Neuron (in vitro differentiated cells): ENCODE measurements around the gene SKI.

Experiments
- H2AFZ ChIP-seq: one replicate; pipeline ENCODE4 v1.6.1; 2013; ENCODE audit warnings: low read depth, mild to moderate bottlenecking, inconsistent platforms, low read length, moderate library complexity
- H3K27me3 ChIP-seq: one replicate; pipeline ENCODE4 v1.6.1; 2013; ENCODE audit warnings: low read length; ENCODE audit not compliant: insufficient read depth
- H3K36me3 ChIP-seq: one replicate; pipeline ENCODE4 v1.6.1; 2013; ENCODE audit warnings: low read length; ENCODE audit not compliant: insufficient read depth
- H3K4me1 ChIP-seq: one replicate; pipeline ENCODE4 v1.6.1; 2013; ENCODE audit warnings: low read length; ENCODE audit not compliant: insufficient read depth
- H3K4me3 ChIP-seq: 2 replicates; pipeline ENCODE4 v1.5.1; 2013; ENCODE audit warnings: mild to moderate bottlenecking, low read length, moderate library complexity
- H3K9me3 ChIP-seq: one replicate; pipeline ENCODE4 v1.6.1; 2013; ENCODE audit warnings: low read length

The SKI gene

DNA sequence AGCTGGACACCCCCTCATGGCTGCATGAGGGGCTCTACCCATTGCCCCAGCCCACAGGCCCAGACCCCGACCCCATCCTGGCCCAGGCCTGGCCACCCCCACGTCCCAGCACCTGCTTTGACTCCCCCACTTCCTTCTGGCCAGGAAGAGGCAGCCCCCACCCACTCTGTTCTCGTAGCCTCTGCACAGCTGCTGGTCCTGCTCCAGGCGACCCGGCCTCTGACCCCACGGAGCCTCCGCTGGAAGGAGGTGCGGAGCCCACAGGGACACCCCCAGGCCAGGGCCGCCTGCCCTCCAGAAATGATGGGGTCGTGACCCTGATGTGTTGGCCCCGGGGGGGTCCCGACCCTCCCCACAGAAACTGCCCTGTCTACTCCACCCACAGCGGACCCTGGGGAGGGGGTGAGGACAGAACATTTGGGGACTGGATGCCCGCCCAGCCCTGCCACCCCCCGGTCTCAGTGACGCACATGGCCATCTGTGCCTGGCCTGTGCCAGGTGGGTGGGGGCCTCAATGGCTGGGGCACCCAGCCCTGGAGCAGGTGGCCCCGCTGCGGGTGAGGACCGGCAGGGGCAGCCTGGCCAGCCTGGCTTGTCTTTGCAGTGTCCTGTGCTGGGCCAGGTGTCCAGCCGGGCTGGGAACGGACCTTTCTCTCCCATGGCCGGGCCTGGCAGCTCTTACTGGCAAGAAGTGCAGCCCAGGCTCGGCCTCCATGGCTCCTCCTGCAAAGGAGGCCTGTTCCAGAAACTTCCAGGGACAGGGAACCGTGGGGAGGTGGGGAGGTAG is 84.6 kb downstream of the SKI start:
- Histone ChIP-seq H3K4me1 (peaks cover 47% of the 10 kb centered on the region), H3K9me3 (no peaks in the 10 kb centered on the region), H3K36me3 (peaks cover 16% of the 10 kb centered on the region), H3K27me3 (no peaks in the 10 kb centered on the region), H3K4me3 (no peak overlapping the region), H2AFZ (no peak overlapping the region)

DNA sequence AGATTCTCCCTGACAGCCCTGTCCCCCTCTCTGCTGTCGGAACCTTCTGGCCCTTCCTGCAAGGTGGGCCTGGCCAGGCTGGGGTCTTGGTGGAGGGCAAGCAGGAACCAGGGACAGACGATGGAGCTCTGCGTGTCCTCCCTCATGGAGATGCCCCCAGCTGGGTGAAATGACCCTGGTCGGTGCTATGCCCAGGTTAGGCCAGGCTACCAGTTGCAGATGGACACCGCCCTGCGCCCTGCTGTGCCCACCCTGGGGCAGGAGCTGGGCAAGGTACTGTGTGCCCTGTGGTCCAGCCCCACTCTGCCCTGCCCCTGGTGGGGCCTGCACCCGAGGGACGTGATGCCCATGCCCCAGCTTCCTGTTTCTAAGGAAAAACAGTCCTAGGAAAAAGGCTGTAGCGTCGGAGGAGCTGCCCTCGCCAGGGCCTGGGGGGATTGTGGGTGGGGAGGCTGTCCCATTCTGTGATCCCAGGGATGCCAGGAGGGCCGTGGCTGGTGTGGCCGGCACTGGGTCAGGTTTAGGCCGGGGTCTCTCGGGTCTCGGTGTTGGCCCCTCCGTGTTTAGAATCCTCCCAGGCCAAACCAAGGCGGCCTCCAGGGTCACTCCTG is 85.6 kb downstream of the SKI start:
- peaks cover 49% of the 10 kb centered on the region for H3K4me1 ChIP-seq
- no peaks in the 10 kb centered on the region for H3K9me3 ChIP-seq
- no peaks in the 10 kb centered on the region for H3K27me3 ChIP-seq

DNA sequence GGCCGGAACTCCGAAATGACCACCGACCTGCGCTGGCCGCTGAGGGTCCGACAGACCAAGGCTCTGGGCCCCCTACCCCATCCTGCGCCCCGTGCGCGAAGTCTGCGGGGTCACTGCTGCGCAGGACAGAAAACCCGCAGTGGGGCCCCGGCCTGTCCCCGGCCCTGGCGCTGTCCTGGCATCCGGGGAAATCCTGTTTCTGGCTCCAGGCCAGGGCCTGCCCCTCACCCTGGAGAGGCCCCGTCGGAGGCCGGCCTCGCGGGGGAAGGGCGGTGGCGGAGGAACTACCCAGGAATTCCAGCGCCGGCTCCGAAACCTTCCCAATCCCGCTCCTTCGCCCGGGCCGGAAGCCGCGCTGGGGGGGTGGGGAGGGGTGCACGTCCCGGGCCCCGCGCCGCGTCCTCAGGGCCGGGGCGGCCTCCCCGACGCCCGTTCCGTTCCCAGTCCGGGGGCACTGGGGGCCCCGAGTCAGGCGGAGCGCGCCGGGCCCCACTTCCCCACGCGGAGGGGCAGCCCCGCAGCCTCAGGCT is 86.2 kb downstream of the SKI start:
- H3K9me3 ChIP-seq, result no peaks in the 10 kb centered on the region
- H3K27me3 ChIP-seq, result no peaks in the 10 kb centered on the region

More for the DNA sequence above, 85.6 kb downstream of the SKI start:
- peak overlapping the region; percentile 40 for H3K4me3 ChIP-seq
- peaks cover 6% of the 10 kb centered on the region for H3K36me3 ChIP-seq
- no peak overlapping the region for H2AFZ ChIP-seq

DNA sequence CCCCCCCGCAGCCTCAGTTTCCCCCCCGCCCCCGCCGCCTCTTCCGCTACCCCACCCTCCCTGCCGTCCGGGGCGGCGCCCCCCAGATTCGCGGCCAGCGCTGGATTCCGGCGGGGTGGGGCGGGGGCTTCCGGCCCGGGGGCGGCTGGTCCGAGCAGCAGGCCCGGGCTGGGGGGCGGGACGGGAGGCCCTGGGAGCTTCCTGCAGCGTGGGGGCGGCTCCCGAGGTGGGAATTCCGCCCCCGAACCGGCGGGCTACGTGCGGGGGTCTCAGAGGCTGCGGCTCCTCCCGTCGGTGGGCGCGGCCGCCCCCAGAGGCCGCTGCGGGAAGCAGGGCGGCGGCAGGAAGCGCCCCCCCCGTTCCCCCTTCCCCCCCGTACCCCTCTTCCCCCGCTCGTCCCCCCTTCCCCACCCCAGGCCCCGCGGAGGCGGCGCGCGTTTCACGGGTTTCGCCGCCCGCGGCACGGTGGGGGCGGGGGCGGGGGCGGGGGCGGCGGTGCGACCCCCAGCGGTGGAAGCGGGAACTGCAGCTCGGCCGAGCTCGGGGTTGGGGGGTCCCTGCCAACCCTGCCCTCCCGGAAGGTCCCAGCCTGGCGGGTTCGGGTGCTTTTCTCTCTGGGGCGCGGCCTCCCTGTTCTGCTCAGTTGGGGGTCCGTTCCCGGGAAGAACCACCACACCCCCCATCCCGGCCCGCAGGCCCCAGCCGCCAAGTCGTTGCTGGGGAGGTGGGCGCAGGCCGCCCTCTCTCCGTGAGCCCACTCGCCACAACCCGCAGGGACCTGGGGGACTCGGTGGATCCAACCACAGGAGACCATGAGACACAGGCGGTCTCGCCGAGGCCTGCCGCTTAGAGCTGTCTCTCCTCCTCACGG is 86.9 kb downstream of the SKI start:
- Histone ChIP-seq H3K4me3 (peak overlapping the region; percentile 40), H3K36me3 (no peaks in the 10 kb centered on the region), H2AFZ (no peak overlapping the region), H3K4me1 (peaks cover 56% of the 10 kb centered on the region), H3K9me3 (no peaks in the 10 kb centered on the region), H3K27me3 (no peaks in the 10 kb centered on the region)

More for the DNA sequence above, 86.2 kb downstream of the SKI start:
- Histone ChIP-seq H2AFZ (no peak overlapping the region), H3K36me3 (no peaks in the 10 kb centered on the region), H3K4me1 (peaks cover 54% of the 10 kb centered on the region), H3K4me3 (peak overlapping the region; percentile 40)

DNA sequence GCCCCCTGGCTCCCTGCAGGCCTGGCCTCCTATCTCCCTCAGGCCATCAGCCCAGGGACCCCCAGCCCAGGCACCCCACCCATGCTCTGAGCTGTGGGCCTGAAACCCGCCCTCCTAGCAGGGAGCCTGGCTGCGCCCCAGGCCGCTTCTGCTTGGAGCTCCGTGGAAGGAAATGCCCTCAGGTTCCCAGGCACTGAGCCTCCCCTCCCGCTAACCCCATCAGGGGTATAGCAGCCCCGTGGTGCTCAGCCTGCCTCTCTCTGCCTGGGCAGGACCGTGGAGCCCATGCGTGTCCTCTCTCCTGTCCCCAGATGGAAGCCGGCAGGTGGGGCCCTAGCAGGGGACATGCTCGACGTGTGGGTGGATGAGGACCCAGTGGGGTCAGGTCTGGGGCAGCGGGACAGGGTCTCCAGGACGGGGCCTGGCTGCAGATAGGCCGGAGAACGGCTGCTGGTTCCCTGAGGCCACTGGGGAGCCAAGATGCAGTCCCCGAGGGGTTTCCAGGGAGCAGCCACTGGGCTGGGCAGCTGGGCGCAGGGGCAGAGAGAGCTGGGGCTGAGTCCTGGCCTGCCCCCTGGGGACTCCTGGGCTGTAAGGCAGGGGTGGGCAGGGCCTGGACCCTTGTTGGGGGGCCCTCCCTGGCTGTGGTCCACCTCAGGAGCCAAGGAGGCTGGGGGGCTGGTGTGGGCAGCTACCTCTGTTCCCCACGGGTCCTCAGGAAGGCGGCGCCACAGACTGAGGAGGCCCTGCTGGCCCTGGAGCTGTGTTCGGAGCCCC is 87.7 kb downstream of the SKI start:
- peaks cover 60% of the 10 kb centered on the region for H3K4me1 ChIP-seq
- H3K9me3 ChIP-seq, result no peaks in the 10 kb centered on the region
- no peaks in the 10 kb centered on the region for H3K27me3 ChIP-seq
- H3K36me3 ChIP-seq, result no peaks in the 10 kb centered on the region
- no peak overlapping the region for H3K4me3 ChIP-seq
- H2AFZ ChIP-seq, result no peak overlapping the region

DNA sequence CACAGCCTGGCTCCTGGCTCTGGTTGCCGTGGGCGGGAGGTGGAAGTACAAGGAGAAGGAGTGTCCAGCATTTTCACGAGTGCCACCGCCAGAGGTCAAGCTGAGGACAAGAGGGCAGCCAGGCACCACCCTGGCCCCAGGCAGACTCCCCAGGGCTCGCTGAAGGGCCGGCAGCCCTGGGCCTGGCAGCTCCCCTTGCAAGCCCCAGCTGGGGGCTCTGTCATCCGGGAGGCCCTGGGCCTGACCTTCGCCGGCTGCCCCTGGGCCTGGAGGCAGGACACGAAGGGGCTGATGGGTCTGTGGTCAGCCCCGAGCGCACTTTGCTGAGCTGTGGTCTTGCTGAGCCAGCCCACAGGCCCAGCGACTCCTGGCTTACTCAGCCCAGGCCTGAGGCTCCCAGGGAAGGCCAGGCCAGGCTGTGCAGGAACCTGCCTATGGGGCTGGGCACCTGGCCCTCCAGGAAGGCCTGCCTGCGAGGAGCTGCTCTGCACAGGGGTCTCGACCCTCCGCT is 88.4 kb downstream of the SKI start:
- Histone ChIP-seq H3K36me3 (no peaks in the 10 kb centered on the region), H3K4me1 (peaks cover 61% of the 10 kb centered on the region), H3K9me3 (no peaks in the 10 kb centered on the region), H2AFZ (no peak overlapping the region), H3K4me3 (no peak overlapping the region), H3K27me3 (no peaks in the 10 kb centered on the region)

DNA sequence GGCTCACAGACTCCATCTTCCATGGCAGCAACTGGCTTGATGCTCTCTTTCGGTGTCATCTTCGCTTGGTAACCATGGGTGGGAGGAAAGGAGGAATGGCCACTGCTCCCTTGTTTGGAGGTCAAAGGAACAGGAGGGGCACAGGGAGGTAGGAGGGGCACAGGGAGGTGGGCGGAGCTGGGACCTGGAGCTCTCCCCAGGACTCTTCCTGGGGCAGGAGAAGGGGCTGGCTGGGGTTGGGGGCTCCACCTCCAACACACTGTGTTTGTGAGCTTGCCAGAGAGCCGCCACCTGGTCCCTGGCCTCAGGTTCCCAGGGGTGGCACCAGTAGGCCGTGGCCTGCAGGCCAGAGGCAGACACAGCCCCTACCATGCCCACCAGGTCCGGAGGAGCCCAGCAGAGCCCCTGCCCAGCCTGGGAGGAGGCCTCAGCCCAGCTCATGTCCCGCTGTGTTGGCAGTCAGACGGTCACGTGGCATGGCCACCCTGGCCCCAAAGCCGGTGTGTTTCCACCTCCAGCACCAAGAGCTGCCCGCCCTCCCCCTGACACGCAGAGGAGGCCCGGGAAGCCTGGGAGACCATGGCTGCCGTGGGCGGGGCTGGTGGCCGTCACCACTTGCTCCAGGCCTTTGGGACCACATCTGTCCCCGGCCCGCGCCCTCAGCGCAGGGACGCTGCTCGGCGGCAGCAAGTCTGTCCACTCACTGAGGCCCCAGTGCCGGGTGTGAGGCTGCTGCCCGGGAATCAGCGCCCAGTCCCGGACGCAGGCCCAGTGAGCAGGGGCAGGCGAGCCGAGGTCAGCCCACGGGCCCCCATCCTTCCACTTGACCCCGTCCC is 89.3 kb downstream of the SKI start:
- no peak overlapping the region for H2AFZ ChIP-seq
- no peaks in the 10 kb centered on the region for H3K9me3 ChIP-seq
- H3K36me3 ChIP-seq, result no peaks in the 10 kb centered on the region
- no peak overlapping the region for H3K4me3 ChIP-seq
- peaks cover 62% of the 10 kb centered on the region for H3K4me1 ChIP-seq
- H3K27me3 ChIP-seq, result no peaks in the 10 kb centered on the region

DNA sequence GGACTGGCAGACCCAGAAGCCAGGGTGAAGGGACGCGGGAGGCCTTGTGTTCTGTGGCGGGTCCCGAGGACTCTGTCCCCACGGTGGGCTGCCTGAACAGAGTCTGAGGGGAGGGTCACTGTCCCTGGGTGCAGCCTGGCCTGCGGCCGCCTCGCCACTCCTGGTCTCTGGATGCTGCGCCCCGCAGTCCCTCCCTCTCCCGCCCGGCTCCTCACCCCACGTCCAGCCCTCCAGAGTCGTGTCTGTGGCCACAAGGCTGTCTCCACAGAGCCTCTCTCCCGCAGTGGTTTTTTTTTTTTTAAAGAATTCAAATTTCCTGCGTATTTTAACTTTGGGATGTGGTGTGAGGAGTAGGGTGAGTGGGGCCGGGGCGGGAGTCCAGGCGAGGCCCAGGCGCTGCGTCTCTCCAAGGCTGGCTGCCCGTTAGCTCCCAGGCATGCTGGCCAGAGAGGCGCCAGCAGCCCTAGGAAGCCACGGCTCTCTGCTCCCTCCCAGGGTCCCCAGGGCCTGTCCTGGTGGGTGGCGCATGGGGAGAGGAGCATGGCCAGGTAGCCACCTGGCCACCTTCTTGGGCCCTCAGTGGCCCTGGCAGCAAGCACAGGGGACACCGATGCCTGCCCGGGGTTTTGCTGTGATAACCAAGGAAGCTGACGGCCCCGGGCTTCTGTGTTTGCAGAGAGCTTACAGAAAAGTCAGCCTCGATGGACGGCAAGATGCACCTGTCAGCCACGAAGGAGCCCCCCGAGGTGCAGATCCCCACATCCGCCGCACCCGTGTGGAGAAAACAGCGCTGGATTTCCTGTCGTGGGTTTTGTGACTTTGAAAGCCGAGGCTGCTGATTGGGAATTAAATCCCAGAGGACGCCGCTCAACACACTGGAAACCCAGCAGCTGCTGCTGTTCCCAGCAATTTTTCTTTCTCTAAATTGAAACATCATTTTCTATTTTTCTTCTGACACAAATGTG is 90.5 kb downstream of the SKI start:
- Histone ChIP-seq H3K4me3 (no peak overlapping the region), H3K9me3 (no peaks in the 10 kb centered on the region), H2AFZ (no peak overlapping the region), H3K4me1 (peaks cover 61% of the 10 kb centered on the region), H3K36me3 (no peaks in the 10 kb centered on the region), H3K27me3 (no peaks in the 10 kb centered on the region)

DNA sequence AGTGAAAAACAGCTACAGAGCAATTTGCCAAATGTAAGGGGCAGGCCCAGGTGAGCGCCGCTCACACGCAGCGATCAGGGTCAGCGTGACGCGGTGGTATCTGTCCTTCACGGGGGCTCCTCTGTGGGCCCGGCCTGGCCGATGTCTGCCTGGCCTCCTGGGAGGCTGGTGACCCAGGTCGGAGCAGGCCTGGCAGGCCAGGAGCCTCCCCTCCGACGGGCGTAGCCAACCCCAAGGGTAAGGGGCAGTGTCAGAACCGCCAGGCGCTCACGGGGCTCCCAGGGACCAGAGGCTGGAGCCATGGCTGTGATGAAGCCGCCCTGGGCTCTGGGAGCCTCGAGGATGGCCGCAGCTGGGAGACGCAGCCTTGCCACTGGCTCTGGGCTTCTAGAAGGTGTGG is 91.2 kb downstream of the SKI start:
- peaks cover 57% of the 10 kb centered on the region for H3K4me1 ChIP-seq
- H3K9me3 ChIP-seq, result no peaks in the 10 kb centered on the region
- H3K36me3 ChIP-seq, result no peaks in the 10 kb centered on the region
- H3K4me3 ChIP-seq, result no peak overlapping the region
- H3K27me3 ChIP-seq, result no peaks in the 10 kb centered on the region
- no peak overlapping the region for H2AFZ ChIP-seq

DNA sequence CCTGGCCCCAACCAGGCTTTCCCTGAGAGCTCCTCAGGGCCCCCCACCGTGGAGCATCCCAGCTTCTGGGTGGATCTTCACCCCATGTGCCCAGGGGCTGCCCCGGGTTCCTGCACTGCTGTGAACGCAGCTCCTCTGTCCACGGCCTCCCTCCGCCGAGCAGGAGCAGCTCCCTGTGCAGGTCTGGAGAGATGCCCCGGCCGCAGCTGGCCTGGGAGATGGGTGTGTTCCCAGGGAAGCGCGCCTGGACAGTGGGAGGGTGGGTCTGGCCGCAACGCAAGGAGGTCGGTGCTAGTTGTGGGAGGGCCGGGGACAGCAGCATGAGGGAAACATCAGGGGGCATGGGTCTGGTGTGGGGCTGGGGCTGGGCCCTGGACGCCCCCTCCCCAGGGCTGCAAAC is 91.9 kb downstream of the SKI start:
- Histone ChIP-seq H3K9me3 (no peaks in the 10 kb centered on the region), H3K4me3 (no peak overlapping the region), H3K27me3 (no peaks in the 10 kb centered on the region), H3K36me3 (no peaks in the 10 kb centered on the region), H2AFZ (no peak overlapping the region), H3K4me1 (peaks cover 59% of the 10 kb centered on the region)
